ENCODE measurements around the gene CHST5. TPM values are rescaled to one million over a fixed set of nuclear protein-coding genes. Genes with fewer than 3 reads are reported as not detected.
A peak's percentile ranks its signal among the peaks of the same experiment; 100 is the strongest.
"Not testable (repeated sequence)": the region's sequence is repeated elsewhere in the genome, so short reads cannot be mapped to it uniquely, and the experiment has no call there.

The CHST5 gene
- total and polyA plus RNA-seq, 7 donors: 0.41 to 18.3 (median 15.0) TPM; not detected in 3

DNA sequence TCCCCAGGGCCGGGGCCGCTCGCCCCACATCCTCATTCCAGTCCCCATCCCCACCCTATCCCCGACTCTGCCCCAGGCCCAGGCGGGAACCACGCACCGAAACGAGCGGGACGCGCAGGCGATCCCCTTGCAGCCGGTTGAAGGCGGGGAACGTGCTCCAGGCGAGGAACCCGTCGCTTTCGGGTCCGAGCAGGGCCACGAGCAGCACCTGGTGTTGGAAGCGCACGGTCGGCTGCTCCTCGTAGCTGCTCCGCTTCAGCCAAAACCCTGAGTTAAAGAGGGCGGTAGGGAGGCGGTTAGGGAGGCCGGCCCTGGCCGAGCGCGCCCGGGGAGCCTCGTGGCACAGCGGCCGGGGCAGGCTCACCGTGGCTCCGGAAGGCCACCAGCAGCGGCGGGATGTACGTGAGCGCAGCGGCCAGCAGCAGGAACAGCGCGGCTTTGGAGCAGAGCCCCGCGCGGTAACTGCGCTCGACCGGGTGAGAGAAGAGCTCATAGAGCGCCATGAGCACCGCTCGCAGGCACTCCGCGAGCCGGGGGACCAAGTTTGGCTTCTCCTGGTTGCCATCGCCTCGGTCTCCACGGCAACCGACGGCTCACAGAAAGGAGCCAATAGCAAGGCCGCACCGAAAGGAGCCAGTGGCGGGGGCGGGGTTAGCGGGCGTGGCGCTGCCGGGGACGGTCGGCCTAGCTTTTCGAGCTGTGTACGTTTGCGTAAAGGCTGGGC is 20.0 kb upstream of the CHST5 start, which contains the start of gene TMEM231:
TMEM231 (minus strand) TSS at position 546 of the 724 bp plus-strand sequence; CDS start at position 503, 43 bp downstream.
- intact Hi-C loops (cut with DNase I): loop anchor here (1.0 to 5.0 kb wide), 5 partner anchors 23 to 124 kb away; partner anchors contain the start of genes ADAT1, CFDP1, KARS1 and TERF2IP
- WGBS, 2 donors: 0 to 1% methylated on average over 75 of the region's 75 CpGs
- H3K4me3 ChIP-seq: peak within 1 kb of the TSS; percentile 45 to 77 (median 68)
- no peaks in the 10 kb centered on the region for H3K27me3 ChIP-seq
- no peak for TF ChIP-seq POLR2A (IDR thresholded peaks at IDR 0.05)
- TF ChIP-seq POLR2AphosphoS5 (IDR thresholded peaks at IDR 0.05): peak in 3 of 4 donors; percentile 74 to 81 (median 77)
- no peak for TF ChIP-seq CTCF (IDR thresholded peaks at IDR 0.05)
- TF ChIP-seq EP300 (IDR thresholded peaks at IDR 0.05): no peak
- no peaks in the 10 kb centered on the region for H3K36me3 ChIP-seq
- DNase-seq: peak; percentile 99
- peak within 1 kb of the TSS; percentile 81 to 86 (median 83) for H3K27ac ChIP-seq
- H3K4me1 ChIP-seq: peaks cover 0 to 12% (median 9%) of the 10 kb centered on the region in 4 donors
- H3K9me3 ChIP-seq: no peaks in the 10 kb centered on the region

DNA sequence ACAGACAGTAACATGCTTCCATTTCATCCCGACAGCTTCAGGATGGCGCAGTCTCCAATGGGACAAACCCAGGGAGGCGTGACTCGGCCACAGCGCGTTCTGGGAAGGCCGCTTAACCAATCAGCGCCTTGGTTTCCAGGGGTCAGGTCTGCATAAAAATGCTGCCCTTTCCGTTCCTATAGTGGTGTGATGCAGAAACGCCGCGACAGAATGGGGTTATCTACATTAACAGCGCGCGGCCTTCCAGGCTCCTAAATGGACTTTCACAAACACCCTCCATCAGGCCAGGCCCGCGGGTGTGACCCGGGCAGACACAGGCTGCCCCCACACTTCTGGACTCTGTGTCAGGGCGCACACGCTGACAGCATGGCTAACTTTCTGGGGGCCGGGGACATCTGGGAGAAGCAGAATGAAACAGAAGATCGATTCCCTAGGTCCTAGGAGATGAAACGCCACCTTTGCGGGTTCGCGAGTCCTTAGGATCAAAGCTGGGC is 19.4 kb upstream of the CHST5 start:
- H3K9me3 ChIP-seq: no peaks in the 10 kb centered on the region
- H3K36me3 ChIP-seq: no peaks in the 10 kb centered on the region
- peak overlapping the region; percentile 81 to 86 (median 83) for H3K27ac ChIP-seq
- H3K27me3 ChIP-seq: no peaks in the 10 kb centered on the region
- peaks cover 0 to 12% (median 9%) of the 10 kb centered on the region in 4 donors for H3K4me1 ChIP-seq
- H3K4me3 ChIP-seq: peak overlapping the region; percentile 45 to 77 (median 68)
- peak; percentile 91 for DNase-seq
- TF ChIP-seq POLR2AphosphoS5 (IDR thresholded peaks at IDR 0.05) (peak in 3 of 4 donors; percentile 27 to 81 (median 36)), EP300 (IDR thresholded peaks at IDR 0.05) (no peak)
- intact Hi-C loops (cut with DNase I): loop anchor here (1.0 to 5.0 kb wide), 4 partner anchors 24 to 123 kb away; partner anchors contain the start of genes CFDP1, KARS1 and TERF2IP
- 1 to 2% methylated on average over 26 of the region's 26 CpGs for WGBS, 2 donors

DNA sequence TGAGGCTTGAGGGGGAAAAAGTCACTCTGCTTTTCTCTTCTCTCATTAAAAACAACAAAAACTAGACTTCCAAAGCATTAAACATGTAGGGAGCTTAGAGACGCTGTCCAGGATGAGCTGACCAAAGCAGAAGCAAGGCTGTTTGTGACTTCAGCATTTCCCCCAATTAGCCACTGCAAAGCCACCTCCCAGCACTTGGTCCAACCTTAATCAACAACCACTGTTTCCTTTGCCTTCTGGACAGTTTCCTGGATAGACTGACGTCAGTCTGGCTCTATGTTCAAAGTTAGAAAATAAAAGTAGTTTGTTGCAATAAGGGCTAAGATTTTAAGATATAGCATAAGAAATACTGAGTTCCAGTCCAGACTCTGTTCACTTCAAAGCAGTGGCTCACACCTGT is 17.0 kb upstream of the CHST5 start:
- Histone ChIP-seq H3K27me3 (no peaks in the 10 kb centered on the region), H3K4me1 (peaks cover 0 to 12% (median 9%) of the 10 kb centered on the region in 4 donors), H3K9me3 (no peaks in the 10 kb centered on the region), H3K4me3 (no peak overlapping the region), H3K36me3 (no peaks in the 10 kb centered on the region), H3K27ac (no peak overlapping the region)
- no peak for DNase-seq
- intact Hi-C loops (cut with DNase I): no loop called here
- 82 to 84% methylated on average over 2 of the region's 2 CpGs for WGBS, 2 donors
- TF ChIP-seq POLR2A (IDR thresholded peaks at IDR 0.05) (no peak), CTCF (IDR thresholded peaks at IDR 0.05) (no peak)

- Histone ChIP-seq H3K36me3 (no peaks in the 10 kb centered on the region), H3K27me3 (no peaks in the 10 kb centered on the region), H3K9me3 (no peaks in the 10 kb centered on the region), H3K4me1 (peaks cover 0 to 7% (median 4%) of the 10 kb centered on the region in 4 donors), H3K4me3 (no peak overlapping the region), H3K27ac (peak overlapping the region in 1 of 4 donors; percentile 33)
- no peak for DNase-seq
- intact Hi-C loops (cut with DNase I): no loop called here
- 33 to 52% methylated on average over 7 of the region's 7 CpGs for WGBS, 2 donors
- TF ChIP-seq CTCF (IDR thresholded peaks at IDR 0.05) (peak in 1 of 4 experiments; percentile 24), POLR2AphosphoS5 (IDR thresholded peaks at IDR 0.05) (peak in 1 of 4 donors; percentile 32), POLR2A (IDR thresholded peaks at IDR 0.05) (no peak), EP300 (IDR thresholded peaks at IDR 0.05) (no peak)
These were observed 14.3 kb upstream of the CHST5 start for GRCh38 chr16:75550211-75550662.

GRCh38 chr16:75548456-75548855 is 12.5 kb upstream of the CHST5 start:
- H3K9me3 ChIP-seq; H3K36me3 ChIP-seq; H3K4me3 ChIP-seq; H3K27me3 ChIP-seq; DNase-seq; H3K4me1 ChIP-seq; intact Hi-C loops (cut with DNase I); H3K27ac ChIP-seq: not testable (repeated sequence)
- WGBS, 2 donors: 96% methylated on average over 9 of the region's 9 CpGs
